NCI-H748 (cell line): ENCODE results near the gene TMEM17.

Experiments
- DNase-seq: peaks from one replicate; lab custom pipeline; 2025; ENCODE audit not compliant: unreplicated experiment; lab: John Stamatoyannopoulos, UW

Gene TMEM17

GRCh38 chr2:62457556-62457955, 48.4 kb downstream of the TMEM17 start:
- peak; percentile 46 for DNase-seq

- DNase-seq: peak; percentile 73
These were observed 49.1 kb downstream of the TMEM17 start for GRCh38 chr2:62456721-62457539.

DNA sequence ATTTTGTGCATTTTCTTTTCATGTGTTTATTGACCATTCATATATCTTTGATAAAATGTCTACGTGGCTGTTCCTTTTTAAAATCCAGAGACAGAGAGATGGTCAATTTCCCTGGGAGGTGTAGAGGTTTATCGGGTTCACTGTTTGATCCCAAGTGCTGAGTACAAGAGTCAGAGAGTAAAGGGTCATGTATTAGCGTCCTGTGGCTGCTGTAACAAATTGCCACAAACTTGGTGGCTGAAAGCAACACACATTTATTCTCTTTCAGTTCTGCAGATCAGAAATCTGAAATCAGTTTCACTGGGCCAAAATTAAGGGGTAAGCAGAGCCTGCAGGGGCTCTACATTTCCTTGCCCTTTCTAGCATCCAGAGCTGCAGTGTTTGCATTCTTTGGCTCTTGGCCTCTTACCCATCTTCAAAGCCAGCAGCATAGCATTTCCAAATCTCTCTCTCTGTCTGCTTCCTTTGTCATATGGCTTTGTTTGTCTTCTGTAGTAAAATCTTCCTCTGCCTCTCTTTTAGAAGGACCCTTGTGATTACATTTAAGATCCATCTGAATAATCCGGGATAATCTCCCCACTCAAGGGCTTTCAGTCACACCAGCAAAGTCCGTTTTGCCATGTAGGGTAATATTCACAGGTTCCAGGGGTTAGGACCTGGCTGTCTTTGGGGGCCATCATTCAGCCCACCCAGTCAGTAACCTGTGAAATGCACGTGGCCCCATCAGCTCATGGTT, 49.9 kb downstream of the TMEM17 start:
- DNase-seq: no peak

- no peak for DNase-seq
These were observed 52.0 kb downstream of the TMEM17 start for GRCh38 chr2:62453955-62454354.

- DNase-seq: no peak
These were observed 53.1 kb downstream of the TMEM17 start for GRCh38 chr2:62452701-62453454.

DNA sequence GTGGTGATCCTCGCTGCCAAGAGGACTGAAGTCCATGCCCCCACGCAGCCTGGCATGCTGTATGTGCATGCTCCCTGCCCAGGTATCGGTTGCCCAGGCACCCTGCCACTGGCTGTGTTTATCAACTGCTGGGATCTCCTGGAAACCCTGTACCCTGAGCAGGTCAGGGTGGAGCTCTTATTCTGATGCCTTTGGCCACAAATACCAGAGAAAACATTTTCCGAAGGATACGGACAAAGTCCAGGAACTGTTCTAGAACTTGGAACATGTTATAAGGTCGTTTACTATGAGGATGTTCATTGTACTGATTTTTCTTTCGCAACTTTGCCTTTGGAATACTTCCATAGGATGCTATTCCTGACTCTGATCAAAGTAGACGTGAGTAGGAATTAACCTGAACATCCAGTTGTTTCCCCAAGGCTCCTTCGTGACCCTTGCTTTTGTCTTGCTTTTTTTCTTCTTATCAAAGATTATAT, 55.2 kb downstream of the TMEM17 start:
- DNase-seq: no peak
